HepG2 (cell line): ENCODE results near the gene ARMH3. TPM values are rescaled to one million over a fixed set of nuclear protein-coding genes. Genes with fewer than 3 reads are reported as not detected.

Experiments
- ATAC-seq: fragments of 200-7000 bp; cut with Tn5 transposase; 3 replicates; pipeline ENCODE4 v1.9.1; 2020; ENCODE audit warnings: mild to moderate bottlenecking, moderate library complexity
- BruUV-seq: library from RNA; stranded (reverse); fragments of 400-500 nt; replicated peaks from 2 replicates; lab custom pipeline; 2021; lab: Mats Ljungman, UMichigan
- CTCF ChIA-PET: fragments of 300-600 bp; formaldehyde crosslinking; extraction: SDS; loops from one replicate; lab custom pipeline; 2021; ENCODE audit warnings: low total read pairs, inconsistent platforms, low intra/inter-chr PET ratio; lab: Yijun Ruan, JAX
- POLR2A ChIA-PET: fragments of 350-600 bp; sonication (Branson Sonifier 250); formaldehyde crosslinking; loops from one replicate; lab custom pipeline; 2020; ENCODE audit warnings: antibody characterized with exemption, inconsistent platforms; lab: Yijun Ruan, JAX
- DNase-seq: peaks from one replicate; pipeline ENCODE4 v3.0.0-alpha.2; 2015; ENCODE audit warnings: low spot score
- FAIRE-seq: peaks from 3 replicates; lab custom pipeline; 2011; peaks lifted over from hg19 to GRCh38; lab: Jason Lieb, UNC
- H2AFZ ChIP-seq: one replicate; pipeline ENCODE4 v1.6.1; 2011; ENCODE audit warnings: low read length, inconsistent platforms
- H3K27ac ChIP-seq: fragments of 300-600 bp; 3 replicates; pipeline ENCODE4 v1.8.0; 2011; ENCODE audit warnings: mixed run types, mild to moderate bottlenecking, mixed read lengths, low read length, inconsistent platforms; ENCODE audit not compliant: insufficient read depth; ENCODE audit errors: extremely low read length
- H3K27me3 ChIP-seq, 2 experiments: fragments of 200-600 bp in 1 of 2; 2 replicates in 1 of 2; 3 replicates in 1 of 2; pipeline versions ENCODE4 v1.6.0 to v1.8.0; 2011; ENCODE audit warnings: low read length in 2 of 2, mild to moderate bottlenecking in 2 of 2, moderate library complexity in 2 of 2, inconsistent platforms in 1 of 2; ENCODE audit not compliant: insufficient read depth in 2 of 2, control insufficient read depth in 1 of 2
- H3K36me3 ChIP-seq, 2 experiments: fragments of 200-600 bp in 1 of 2; replicated peaks in 1 of 2; 2 replicates in 1 of 2; 3 replicates in 1 of 2; pipeline versions ENCODE4 v1.5.1 to v1.8.0; 2011; ENCODE audit warnings: low read length in 2 of 2, inconsistent platforms in 1 of 2; ENCODE audit not compliant: insufficient read depth in 2 of 2, control insufficient read depth in 1 of 2
- H3K4me1 ChIP-seq: 2 replicates; pipeline ENCODE4 v1.5.1; 2012; ENCODE audit warnings: low read length, inconsistent platforms; ENCODE audit not compliant: insufficient read depth
- H3K4me2 ChIP-seq: 2 replicates; pipeline ENCODE4 v1.6.0; 2011; ENCODE audit warnings: low read depth, low read length, inconsistent platforms
- H3K4me3 ChIP-seq, 3 experiments: fragments of 200-600 bp in 1 of 3; sonication (generic), shearing (Covaris generic) in 1 of 3; replicated peaks in 1 of 3; 2 replicates each; pipeline ENCODE4 v1.5.1; 2011 to 2016; ENCODE audit warnings: low read length in 3 of 3, inconsistent platforms in 2 of 3, low read depth in 2 of 3, mild to moderate bottlenecking in 2 of 3, control low read depth in 1 of 3, mixed read lengths in 1 of 3; ENCODE audit not compliant: insufficient read depth in 1 of 3
- H3K79me2 ChIP-seq: one replicate; pipeline ENCODE4 v1.6.1; 2011; ENCODE audit warnings: low read length, inconsistent platforms; ENCODE audit not compliant: insufficient read depth
- H3K9ac ChIP-seq: 2 replicates; pipeline ENCODE4 v1.6.0; 2011; ENCODE audit warnings: mild to moderate bottlenecking, low read depth, low read length, inconsistent platforms; ENCODE audit not compliant: insufficient read depth
- H3K9me3 ChIP-seq: 2 replicates; pipeline ENCODE4 v1.5.1; 2012; ENCODE audit warnings: mild to moderate bottlenecking, low read length
- H4K20me1 ChIP-seq: 2 replicates; pipeline ENCODE4 v1.6.0; 2011; ENCODE audit warnings: inconsistent platforms, mild to moderate bottlenecking, low read length, moderate library complexity; ENCODE audit not compliant: insufficient read depth
- ARID2 ChIP-seq: sonication (generic); formaldehyde crosslinking; IDR thresholded peaks from 2 replicates; pipeline ENCODE4 v1.8.1; 2022; ENCODE audit warnings: mild to moderate bottlenecking, missing genetic modification reagents, borderline replicate concordance
- KDM3A ChIP-seq: IDR thresholded peaks from 2 replicates; pipeline ENCODE4 v1.6.1; 2018; ENCODE audit warnings: low read depth, missing compliant biosample characterization
- MED8 ChIP-seq: sonication (generic); formaldehyde crosslinking; IDR thresholded peaks from 2 replicates; pipeline ENCODE4 v1.8.1; 2023; ENCODE audit warnings: mild to moderate bottlenecking, missing genetic modification reagents; ENCODE audit not compliant: insufficient replicate concordance
- NR2F6 ChIP-seq, 2 experiments: IDR thresholded peaks; 2 replicates each; pipeline ENCODE4 v1.6.1; 2016; ENCODE audit warnings: antibody characterized with exemption in 1 of 2, mild to moderate bottlenecking in 1 of 2
- REPIN1 ChIP-seq: sonication (generic); formaldehyde crosslinking; IDR thresholded peaks from 2 replicates; pipeline ENCODE4 v1.8.0; 2022; ENCODE audit warnings: missing genetic modification reagents, low read depth, mild to moderate bottlenecking, borderline replicate concordance
- SALL2 ChIP-seq: sonication (generic); formaldehyde crosslinking; IDR thresholded peaks from 2 replicates; pipeline ENCODE4 v1.8.1; 2023; ENCODE audit warnings: mild to moderate bottlenecking, missing genetic modification reagents, inconsistent platforms
- SAP130 ChIP-seq: IDR thresholded peaks from 2 replicates; pipeline ENCODE4 v1.6.1; 2016; ENCODE audit warnings: low read depth
- U2AF1 ChIP-seq: fragments of 200-400 bp; formaldehyde crosslinking; optimal IDR thresholded peaks from 2 replicates; pipeline ENCODE3; 2017; ENCODE audit warnings: mild to moderate bottlenecking, low read depth, low read length
- ZNF343 ChIP-seq: sonication (generic); formaldehyde crosslinking; IDR thresholded peaks from 2 replicates; pipeline ENCODE4 v1.4.0; 2020; ENCODE audit warnings: mild to moderate bottlenecking, missing genetic modification reagents
- ZNF788 ChIP-seq: sonication (generic); formaldehyde crosslinking; IDR thresholded peaks from 2 replicates; pipeline ENCODE4 v1.5.0; 2020; ENCODE audit warnings: mild to moderate bottlenecking, missing genetic modification reagents, borderline replicate concordance
- WGBS: methylation state at CpG from one replicate; pipeline ENCODE4 v1.1.6; 2017; ENCODE audit warnings: low lambda C conversion rate; 5-methylcytosine and 5-hydroxymethylcytosine counted together
- in situ Hi-C: cut with HindIII; loops from 2 replicates; pipeline ENCODE4 v1.10.0; 2017; ENCODE audit warnings: low pct_unique_long_range_greater_than_20kb; ENCODE audit not compliant: extremely low pct_ligation_motif_present
- intact Hi-C: fragments of 100-400 bp; cut with micrococcal nuclease; formaldehyde crosslinking; loops from one replicate; pipeline ENCODE4 v1.10.0; 2022; ENCODE audit not compliant: unreplicated experiment
- polyA plus RNA-seq, 8 experiments: library from polyadenylated mRNA; depleted of rRNA in 3 of 8; stranded (reverse) in 7 of 8; unstranded in 1 of 8; fragments of >200 nt; fragmentation: Illumina TruSeq in 4 of 8; extraction: Trizol in 4 of 8; gene quantifications; 2 replicates each; pipeline versions ENCODE4 v1.2.1 to v1.2.3, GENCODE V29; 2011 to 2016; ENCODE audit warnings: low read depth in 4 of 8, missing spikeins in 1 of 8, mixed read lengths in 1 of 8; ENCODE audit not compliant: insufficient read depth in 1 of 8
- total RNA-seq, 5 experiments: library from RNA; depleted of rRNA; stranded (reverse); fragments of >200 nt; fragmentation: Illumina TruSeq; extraction: Trizol; gene quantifications; 2 replicates each; pipeline ENCODE4 v1.2.3, GENCODE V29; 2016; ENCODE audit warnings: low read depth in 1 of 5
- TF ChIP-seq, protein P1 (sequence below): sonication (generic); formaldehyde crosslinking; IDR thresholded peaks from 2 replicates; pipeline ENCODE4 v1.5.1; 2020; ENCODE audit warnings: missing genetic modification reagents, mild to moderate bottlenecking, borderline replicate concordance
- TF ChIP-seq, protein P2 (sequence below): sonication (generic); formaldehyde crosslinking; IDR thresholded peaks from 2 replicates; pipeline ENCODE4 v1.8.0; 2022; ENCODE audit warnings: low read depth, missing genetic modification reagents

The ARMH3 gene
- total and polyA plus RNA-seq, 2 of the 13 experiments (the other 11 are each of a cell fraction or from before 2014, with no cell fraction given): 8.4 to 16.9 TPM

DNA sequence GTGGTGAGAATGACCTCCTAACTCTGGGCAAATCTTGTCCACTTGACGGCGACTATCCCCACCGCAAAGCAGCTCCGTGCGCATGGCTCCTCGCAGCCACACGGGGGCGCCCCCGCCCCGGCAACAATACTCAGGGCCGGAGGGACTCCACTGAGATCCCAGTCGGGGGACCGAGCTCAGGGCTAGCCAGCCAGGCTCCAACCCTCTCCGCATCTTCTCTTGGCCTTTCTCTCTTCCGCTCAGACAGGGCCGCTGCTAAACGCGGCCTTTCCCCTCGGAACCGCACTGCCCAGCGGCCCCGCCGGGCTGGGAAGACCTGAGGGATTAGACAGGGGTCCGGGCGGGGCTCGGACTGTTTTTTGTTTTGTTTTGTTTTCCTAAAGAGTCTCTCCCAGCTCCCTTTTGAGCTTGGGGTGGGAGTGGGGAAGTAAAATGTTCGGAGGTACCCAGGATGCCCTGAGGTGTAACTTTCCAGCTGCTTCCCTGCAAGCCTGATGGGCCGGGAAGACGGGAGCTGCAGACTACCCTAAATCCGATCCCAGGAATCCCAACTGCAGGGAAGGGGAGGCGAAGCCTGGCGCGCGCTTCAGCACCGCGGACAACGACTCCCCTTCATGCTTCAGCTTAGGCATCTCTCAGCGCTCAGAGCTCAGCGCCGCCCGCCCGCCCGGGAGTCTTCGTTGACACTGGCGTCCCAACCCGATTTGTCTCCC is 215.1 kb downstream of the ARMH3 start:
- in situ Hi-C loops: loop anchor here (5.0 kb wide), 1 partner anchor 171 kb away; no protein-coding TSS in a partner anchor
- TF ChIP-seq SAP130 (CRISPR knock-in tag): peak; percentile 68
- no peak for TF ChIP-seq ARID2
- TF ChIP-seq, protein P1, sequence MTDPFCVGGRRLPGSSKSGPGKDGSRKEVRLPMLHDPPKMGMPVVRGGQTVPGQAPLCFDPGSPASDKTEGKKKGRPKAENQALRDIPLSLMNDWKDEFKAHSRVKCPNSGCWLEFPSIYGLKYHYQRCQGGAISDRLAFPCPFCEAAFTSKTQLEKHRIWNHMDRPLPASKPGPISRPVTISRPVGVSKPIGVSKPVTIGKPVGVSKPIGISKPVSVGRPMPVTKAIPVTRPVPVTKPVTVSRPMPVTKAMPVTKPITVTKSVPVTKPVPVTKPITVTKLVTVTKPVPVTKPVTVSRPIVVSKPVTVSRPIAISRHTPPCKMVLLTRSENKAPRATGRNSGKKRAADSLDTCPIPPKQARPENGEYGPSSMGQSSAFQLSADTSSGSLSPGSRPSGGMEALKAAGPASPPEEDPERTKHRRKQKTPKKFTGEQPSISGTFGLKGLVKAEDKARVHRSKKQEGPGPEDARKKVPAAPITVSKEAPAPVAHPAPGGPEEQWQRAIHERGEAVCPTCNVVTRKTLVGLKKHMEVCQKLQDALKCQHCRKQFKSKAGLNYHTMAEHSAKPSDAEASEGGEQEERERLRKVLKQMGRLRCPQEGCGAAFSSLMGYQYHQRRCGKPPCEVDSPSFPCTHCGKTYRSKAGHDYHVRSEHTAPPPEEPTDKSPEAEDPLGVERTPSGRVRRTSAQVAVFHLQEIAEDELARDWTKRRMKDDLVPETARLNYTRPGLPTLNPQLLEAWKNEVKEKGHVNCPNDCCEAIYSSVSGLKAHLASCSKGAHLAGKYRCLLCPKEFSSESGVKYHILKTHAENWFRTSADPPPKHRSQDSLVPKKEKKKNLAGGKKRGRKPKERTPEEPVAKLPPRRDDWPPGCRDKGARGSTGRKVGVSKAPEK (CRISPR knock-in tag): no peak
- TF ChIP-seq NR2F6 (IDR thresholded peaks at IDR 0.05): no peak
- TF ChIP-seq NR2F6 (CRISPR knock-in tag; IDR thresholded peaks at IDR 0.05): 0 out of 2 replicates have a peak, but pooled peaks have one; percentile 22
- TF ChIP-seq ZNF343 (CRISPR knock-in tag): 0 out of 2 replicates have a peak, but pooled peaks have one; percentile 27
- 0 out of 2 replicates have a peak, but pooled peaks have one; percentile 29 for TF ChIP-seq ZNF788 (CRISPR knock-in tag)
- 0 out of 2 replicates have a peak, but pooled peaks have one; percentile 72 for TF ChIP-seq SALL2
- 0 out of 2 replicates have a peak, but pooled peaks have one; percentile 20 for TF ChIP-seq KDM3A
- TF ChIP-seq, protein P2, sequence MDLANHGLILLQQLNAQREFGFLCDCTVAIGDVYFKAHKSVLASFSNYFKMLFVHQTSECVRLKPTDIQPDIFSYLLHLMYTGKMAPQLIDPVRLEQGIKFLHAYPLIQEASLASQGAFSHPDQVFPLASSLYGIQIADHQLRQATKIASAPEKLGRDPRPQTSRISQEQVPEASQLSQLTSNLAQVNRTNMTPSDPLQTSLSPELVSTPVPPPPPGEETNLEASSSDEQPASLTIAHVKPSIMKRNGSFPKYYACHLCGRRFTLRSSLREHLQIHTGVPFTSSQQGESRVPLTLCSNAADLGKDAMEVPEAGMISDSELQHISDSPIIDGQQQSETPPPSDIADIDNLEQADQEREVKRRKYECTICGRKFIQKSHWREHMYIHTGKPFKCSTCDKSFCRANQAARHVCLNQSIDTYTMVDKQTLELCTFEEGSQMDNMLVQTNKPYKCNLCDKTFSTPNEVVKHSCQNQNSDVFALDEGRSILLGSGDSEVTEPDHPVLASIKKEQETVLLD: 0 out of 2 replicates have a peak, but pooled peaks have one; percentile 8
- no peak for TF ChIP-seq U2AF1
- 0 out of 2 replicates have a peak, but pooled peaks have one; percentile 49 for TF ChIP-seq REPIN1
- no peak for TF ChIP-seq MED8

More for the DNA sequence above, 215.1 kb downstream of the ARMH3 start:
- H3K27ac ChIP-seq: no peak overlapping the region
- peak overlapping the region; percentile 72 for H3K4me2 ChIP-seq
- POLR2A ChIA-PET: interaction anchor here (0.6 to 2.1 kb wide), 5 partner anchors 9 to 216 kb away, joined by 3 to 17 read pairs (median 5); partner anchors contain the start of gene OGA
- BruUV-seq: no TSS peak
- H3K79me2 ChIP-seq: no peaks in the 10 kb centered on the region
- WGBS: 54% methylated on average over 36 of the region's 46 CpGs
- no peaks in the 10 kb centered on the region for H3K27me3 ChIP-seq
- peak; percentile 62 for DNase-seq
- CTCF ChIA-PET: interaction anchor here (0.9 to 1.8 kb wide), 3 partner anchors 169 to 232 kb away, joined by 3 to 10 read pairs (median 5); no protein-coding TSS in a partner anchor
- H3K9me3 ChIP-seq: no peaks in the 10 kb centered on the region
- intact Hi-C loops: loop anchor here (1.0 kb wide), 1 partner anchor 168 kb away; no protein-coding TSS in a partner anchor
- no peak overlapping the region for H2AFZ ChIP-seq
- peak overlapping the region in 2 of 3 experiments; percentile 46 to 49; a peak in 4 of 6 replicates for H3K4me3 ChIP-seq
- 0 out of 5 replicates have a peak, but pooled peaks cover 0 to 3% of the 10 kb centered on the region in 2 experiments for H3K36me3 ChIP-seq
- peak; percentile 56 for FAIRE-seq
- H4K20me1 ChIP-seq: peaks cover 16% of the 10 kb centered on the region; the same call in 1 of the 2 replicates
- peak; percentile 87 for ATAC-seq
- H3K9ac ChIP-seq: no peak overlapping the region
- H3K4me1 ChIP-seq: peaks cover 33% of the 10 kb centered on the region
